ENCODE measurements around the gene SMIM36.
"Not testable (repeated sequence)": the region's sequence is repeated elsewhere in the genome, so short reads cannot be mapped to it uniquely, and the experiment has no call there.

Gene SMIM36

DNA sequence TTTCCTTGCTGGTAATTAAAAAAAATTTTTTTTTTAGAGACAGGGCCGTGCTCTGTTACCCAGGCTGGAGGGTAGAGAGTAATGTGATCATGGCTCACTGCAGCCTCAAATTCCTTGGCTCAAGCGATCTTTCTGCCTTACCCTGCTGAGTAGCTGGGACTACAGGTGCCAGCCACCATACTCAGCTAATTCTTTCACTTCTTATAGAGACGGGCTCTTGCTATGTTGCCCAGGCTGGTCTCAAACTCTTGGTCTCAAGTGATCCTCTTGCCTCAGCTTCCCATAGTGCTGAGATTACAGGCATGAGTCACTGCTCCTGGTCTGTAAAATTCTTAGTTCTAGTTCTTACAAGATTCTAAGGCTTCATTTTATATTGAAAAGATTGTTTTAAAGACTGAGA is 11.1 kb downstream of the SMIM36 start:
- no peak for DNase-seq

DNA sequence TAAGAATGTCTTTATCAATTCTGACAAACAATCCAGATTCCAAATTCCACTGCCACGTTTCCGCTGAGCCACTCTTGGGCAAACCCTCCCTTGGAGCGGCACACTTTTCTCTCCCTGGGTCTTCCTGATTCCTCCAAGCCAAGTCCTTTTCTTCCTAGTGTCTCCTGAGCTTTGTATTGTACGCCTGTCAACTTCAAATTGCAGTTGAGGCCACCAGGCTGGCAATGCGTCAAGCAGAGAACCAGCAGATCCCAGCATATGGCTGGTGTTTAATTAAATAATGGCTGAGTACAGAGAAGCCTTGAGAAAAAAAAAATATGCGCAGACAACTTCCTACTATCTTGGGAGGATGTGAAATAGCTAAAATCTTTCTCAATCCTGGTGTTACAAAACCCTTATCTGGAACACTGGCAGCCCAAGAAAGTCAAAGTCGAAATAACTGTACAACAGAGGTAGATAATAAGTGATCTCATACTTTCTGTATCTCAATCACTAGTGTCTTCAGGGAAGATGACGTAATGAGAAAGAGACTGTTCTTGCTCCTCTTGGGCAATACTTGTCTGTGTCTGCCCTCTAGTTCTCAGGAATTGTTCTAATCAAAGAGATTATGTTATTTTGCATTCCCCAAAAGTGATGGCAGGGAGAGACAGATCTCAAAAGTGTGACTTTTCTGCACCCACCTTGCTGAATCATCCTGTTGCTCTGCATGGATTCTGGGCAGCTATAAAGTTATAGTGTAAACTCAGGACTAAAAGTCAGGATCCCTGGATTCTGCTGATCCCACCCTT is 15.0 kb downstream of the SMIM36 start:
- DNase-seq: no peak

DNA sequence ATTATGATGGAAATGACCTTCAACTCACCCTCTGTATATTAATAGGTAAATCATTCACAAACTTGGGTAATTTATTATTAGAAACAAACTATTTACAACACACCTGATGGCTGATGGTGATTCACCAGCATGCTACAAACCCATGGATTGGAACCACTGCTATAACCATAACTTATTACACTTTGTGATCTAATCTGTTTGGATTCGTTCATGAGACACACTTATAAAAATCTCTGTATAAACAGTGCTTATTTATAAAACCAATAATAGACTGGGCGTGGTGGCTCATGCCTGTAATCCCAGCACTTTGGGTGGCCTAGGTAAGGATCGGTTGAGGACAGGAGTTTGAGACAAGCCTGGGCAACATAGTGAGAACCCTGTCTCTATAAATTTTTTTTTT is 16.0 kb downstream of the SMIM36 start:
- no peak for DNase-seq

DNA sequence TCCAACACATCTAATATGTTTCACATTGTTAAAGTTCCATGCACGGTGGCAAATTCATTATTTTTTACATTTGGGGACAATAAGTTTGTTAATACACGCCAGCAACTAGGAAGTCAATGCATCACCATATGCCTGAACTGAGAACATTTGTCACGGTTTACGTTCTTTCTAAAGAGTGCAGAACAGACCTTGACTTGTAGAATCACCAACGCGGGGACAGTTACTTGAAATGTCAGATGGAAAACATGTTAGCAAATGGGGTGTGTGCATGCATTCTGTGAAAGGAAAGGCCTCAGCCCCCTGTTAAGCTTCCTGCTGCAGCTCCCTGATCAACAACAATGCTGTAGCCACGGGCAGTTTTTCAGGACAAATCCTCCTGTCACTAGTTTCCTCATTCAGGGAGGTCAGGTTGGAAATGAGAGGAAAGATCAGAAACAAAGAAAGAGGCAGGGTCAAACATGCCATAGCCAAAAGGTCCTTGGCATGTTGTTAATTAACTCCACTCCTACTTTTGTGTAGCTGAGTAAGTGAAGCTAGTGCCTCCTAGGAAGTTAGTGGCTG is 18.4 kb downstream of the SMIM36 start:
- no peak for DNase-seq

DNA sequence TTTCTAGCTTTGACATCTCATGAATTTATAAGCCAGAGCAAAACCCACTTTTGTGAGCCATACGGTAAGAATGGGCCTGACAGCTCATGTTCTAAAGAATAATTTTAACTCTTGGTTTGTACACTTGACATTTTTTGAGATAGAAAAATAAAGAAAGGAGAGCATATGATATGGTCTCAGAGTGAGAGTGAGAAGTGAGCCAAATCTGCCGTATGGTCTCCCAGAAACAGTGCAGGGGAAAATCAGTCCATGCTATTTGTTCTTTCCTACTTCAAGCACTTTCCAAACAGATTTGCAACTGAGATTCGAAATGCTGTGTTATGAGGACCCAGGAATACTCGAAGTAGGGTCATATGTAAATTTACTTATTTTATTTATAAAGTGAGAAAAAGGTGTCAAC is 20.9 kb downstream of the SMIM36 start:
- DNase-seq: no peak

DNA sequence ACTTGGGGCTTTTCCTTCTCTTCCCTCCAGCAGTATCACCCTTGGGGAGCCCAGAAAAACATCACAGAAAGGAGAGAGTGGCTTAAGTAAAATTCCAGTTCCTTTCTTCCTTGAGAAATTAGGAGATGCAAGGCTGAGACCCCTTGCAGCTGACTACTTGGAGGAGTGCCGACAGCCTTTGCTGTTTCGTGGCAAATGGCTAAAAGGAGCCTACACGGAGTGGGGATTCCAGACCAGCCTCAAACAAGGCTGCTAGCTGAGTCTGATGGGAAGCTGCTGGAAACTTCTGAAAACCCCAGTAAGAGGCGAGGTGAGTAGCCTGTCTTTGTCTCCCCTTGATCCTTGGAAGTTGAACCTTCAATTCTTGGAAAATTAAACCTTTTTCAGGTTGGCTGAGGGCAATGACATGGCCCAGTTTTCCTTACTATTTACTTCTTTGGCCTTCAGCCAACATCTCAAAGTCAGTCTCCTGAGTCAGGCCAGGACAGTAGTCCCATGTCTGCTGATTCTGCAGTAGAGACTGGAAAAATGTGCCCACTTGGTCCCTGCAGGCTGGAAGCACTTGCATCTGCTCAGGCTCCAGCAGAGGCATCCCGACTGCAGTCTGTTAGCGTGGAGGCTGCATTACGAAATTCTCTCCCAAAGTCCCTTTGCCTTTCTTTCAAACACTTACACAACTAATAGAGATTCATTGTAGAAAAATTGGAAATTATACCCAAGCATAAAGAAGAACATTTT is 23.4 kb downstream of the SMIM36 start:
- DNase-seq: no peak

DNA sequence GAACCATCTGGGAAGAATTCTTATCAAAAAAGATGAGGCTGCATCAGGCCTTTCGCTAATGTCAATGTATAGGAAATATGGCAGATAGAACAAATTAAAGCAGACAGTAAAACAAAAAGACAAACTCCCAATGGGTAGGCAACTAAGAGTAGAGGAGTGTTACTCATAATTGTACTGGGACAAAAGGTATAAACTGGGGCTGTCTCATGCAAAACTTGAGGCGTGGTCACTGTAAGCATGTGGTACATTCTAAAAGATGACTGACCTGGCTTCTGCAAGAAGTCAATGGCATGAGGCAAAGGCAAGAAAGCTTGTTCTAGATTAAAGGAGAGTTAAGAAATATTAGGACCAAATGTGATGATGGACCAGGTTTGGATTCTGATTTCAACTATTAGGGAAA is 26.7 kb downstream of the SMIM36 start:
- DNase-seq: no peak

DNA sequence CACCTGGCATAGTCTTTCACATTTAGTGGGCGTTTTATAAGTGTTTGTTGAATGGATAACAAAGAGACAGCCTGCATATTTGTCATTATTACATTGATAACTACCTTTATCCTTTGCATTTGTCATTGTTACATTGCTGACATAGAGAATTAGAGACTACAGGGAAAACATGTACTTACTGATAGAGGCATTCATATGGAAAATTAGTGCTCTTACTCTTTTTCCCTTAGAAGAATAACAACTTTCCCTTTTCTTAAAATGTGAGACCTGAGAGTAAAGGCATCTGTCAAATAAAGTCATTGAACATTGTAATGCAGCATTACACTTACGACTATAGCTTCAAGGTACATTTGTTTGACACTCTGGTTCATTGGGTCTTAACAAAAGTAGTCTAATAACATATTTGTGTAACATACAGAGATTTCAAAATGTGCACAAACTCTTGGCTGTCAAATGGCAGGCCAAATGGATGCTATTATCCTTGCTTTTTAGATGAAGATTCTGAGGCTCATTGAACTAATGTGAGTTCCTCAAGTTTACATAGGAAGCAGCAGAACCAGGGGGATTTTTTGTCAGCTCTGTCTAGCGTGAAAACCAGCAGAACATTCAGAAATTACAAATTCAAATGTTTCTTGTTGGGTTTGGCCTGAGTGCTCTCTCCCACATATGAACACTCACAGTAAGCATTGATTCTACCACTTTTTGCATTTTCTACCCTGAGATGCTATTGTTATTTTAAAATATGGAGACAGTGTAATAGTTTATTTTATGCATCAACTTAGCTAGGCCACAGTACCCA is 28.5 kb downstream of the SMIM36 start:
- no peak for DNase-seq

DNA sequence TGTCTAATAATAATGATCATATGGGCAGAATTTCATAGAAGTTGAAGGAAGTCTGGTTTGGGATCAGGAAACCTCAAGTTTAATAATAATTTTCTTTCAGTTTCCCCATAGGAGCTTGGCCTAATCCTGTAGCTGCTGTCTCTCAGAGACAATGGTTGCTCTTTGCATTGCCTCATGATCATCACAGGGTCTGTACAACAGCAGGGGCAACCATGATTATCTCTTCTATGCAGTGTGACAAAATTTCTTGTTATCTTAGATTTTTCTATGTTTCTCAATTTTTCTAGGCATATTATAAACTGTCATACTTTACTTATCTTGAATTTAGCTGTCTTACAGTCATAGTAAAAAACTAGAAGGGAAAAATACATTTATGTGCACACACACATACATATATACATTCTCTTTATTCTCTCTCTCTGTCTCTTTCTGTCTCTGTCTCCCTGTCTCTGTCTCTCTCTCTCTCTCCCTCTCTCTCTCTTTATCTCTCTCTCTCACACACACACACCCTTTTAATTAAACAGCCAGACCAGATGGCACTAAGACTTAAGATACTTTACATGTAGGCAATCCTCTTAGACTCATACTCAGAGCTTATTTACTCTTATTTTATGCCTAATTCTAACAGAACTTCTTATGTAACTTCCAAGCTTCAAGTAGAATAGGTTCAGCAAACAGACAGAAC is 30.5 kb downstream of the SMIM36 start:
- no peak for DNase-seq

DNA sequence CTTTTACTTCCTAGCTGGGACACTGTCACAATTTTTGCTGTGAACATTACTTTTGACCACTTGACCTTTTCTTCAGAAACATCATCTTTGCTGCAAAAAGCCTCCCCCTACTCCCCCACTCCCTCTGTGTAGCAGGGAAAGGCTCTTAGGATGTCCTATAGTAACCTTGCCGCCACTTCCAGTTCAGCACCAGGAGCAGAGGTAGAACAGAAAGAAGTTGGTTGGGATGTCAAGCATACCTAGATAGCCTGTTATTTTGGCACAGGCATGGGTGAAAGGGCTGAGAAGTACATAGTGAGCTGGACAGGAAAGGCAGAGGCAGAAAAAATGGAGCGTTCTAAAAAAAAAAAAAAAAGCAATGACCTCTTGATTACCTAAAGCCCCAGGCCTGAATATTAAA is 31.3 kb downstream of the SMIM36 start:
- no peak for DNase-seq

DNA sequence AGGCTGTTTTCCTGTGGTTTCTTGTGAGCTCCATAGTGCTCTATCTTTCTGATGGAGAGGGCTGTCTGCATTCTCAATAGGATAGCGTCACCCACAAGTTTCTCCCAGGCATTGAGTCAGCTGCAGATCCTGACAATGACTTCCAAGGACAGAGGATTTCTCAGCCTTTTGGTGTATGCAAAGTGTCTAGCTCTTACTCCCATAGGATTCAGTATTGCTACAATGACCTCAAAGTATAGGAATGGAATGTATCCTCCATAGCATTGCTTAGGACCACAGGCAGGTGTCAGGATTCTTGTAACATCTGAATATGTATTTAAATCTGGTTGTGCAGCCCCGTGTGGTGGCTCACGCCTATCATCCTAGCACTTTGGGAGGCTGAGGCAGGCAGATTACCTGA is 32.3 kb downstream of the SMIM36 start:
- DNase-seq: no peak

DNA sequence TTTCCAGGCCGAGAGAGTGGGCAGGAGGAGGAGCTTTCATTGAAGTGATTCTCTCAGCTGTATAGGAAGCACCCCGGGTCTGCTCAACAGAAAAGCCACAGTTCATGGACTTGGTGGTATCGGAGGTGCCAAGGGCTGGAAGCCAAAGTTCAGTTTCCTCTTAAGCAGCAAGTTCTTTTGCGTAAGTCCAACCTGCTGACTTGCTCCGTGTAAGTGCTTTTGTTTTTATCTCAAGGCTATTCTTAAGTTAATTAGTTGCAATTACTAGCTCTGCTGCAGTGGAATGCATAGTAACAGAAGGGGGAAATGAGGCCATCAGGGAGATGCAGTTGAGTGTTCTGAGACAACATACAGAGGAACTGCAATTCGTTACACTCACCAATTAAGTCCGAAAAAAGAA is 44.6 kb downstream of the SMIM36 start:
- no peak for DNase-seq

DNA sequence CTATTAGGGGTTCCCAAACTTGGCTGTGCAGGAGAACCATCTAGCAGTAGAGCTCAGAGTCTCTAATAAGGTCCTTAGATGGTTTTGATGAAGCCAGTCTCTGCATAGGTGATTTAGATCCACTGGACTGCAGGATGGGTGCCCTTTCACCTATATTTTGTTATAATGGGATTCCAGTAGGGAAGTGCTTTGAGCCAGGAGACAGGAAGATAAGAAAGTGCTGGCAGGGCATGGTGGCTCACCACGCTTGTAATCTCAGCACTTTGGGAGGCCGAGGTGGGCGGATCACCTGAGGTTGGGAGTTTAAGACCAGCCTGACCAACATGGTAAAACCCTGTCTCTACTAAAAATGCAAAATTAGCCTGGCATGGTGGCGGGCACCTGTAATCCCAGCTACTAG is 45.5 kb downstream of the SMIM36 start:
- DNase-seq: not testable (repeated sequence)

DNA sequence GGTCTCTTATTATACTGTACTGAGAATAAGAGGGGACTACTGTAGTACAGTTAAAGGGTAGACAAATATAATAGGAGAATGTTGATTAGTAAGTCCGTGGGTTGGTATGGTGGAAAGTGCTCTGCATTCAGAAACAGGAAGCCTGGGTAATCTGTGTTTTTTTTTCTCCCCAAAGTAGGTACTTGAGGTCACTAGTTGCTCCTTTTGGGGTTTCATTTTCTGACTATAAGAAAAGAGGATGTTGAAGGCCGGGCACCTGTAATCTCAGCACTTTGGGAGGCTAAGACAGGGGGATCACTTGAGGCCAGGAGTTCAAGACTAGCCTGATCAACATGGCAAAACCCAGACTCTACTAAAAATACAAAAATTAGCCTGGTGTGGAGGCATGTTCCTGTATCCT is 47.7 kb downstream of the SMIM36 start:
- DNase-seq: no peak

DNA sequence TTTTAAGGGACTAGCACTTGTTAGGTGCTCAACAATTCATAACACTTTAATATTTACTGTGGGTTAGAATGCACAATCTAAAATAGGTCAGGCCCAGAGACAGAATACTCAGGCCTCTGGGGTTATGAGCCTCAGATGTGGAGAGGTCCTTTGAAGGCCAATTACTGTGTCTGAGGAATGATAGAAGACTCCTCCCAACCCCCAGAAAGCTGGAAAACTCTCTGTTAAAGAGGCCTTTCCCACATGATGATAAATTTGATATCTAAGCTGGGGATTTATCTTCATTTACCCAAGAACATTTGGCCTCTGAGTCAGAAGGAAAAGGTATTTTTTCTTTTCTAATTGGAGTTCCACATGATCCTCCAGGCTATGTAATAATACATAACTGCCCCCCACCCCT is 48.5 kb downstream of the SMIM36 start:
- no peak for DNase-seq

DNA sequence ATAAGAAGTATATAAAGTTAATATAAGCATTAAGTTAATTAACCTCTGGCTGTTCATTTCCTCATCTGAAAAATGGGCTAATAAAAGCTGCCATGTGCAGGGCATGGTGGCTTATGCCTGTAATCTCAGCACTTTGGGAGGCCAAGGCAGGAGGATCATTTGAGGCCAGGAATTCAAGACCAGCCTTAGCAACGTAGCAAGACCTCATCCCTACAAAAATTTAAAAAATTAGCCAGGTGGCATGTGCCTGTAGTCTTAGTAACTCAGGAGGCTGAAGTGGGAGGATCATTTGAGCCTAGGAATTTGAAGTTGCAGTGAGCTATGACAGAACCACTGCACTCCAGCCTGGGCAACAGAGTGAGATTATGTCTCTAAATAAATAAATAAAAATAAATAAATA is 49.0 kb downstream of the SMIM36 start:
- DNase-seq: no peak

DNA sequence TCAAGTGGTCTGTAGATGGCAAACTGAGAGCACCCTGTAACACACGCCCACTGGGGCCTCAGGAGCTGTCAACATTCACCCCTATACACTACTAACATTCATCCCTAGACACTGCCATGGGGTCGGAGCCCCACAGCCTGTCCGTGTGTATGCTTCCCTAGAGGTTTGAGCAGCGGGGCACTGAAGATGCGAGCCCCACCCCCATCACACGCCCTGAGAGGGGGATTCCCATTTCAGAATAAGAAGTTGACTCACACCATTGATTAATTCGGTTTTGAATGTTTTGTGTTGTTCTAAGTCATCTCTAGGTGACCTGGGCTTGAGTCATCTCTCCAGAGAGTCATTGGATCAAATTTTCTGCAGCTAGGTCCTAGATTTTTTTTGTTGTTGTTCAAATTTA is 52.3 kb downstream of the SMIM36 start:
- DNase-seq: peak; percentile 62

DNA sequence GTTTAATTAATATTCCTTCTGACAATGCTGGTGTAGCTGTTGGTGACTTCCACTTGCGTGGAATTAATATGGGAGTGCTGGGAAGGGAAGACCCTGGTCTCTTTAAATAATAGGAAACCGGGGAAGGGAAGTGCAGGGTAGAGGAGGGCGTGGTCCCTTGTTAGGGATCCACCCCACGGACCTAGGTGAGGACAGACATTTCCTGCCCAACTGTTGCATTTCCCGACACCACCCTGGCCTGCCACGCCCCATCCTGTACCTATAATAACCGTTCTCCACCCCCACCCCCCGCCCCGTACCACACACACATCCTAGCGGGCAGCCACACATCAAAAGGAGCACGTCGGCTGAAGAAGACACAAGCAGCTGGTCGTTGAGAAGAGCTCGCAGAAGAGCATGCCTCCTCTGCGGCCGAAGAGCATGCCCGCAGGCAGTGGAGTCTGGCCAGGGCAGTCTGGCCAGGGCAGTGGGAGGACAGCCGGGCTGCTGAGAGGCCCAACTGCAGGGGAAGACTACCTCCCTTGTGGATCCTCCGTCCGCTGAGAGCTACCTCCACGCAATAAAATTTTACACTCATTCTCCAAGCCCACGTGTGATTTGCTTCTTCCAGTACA is 52.9 kb downstream of the SMIM36 start:
- DNase-seq: no peak

DNA sequence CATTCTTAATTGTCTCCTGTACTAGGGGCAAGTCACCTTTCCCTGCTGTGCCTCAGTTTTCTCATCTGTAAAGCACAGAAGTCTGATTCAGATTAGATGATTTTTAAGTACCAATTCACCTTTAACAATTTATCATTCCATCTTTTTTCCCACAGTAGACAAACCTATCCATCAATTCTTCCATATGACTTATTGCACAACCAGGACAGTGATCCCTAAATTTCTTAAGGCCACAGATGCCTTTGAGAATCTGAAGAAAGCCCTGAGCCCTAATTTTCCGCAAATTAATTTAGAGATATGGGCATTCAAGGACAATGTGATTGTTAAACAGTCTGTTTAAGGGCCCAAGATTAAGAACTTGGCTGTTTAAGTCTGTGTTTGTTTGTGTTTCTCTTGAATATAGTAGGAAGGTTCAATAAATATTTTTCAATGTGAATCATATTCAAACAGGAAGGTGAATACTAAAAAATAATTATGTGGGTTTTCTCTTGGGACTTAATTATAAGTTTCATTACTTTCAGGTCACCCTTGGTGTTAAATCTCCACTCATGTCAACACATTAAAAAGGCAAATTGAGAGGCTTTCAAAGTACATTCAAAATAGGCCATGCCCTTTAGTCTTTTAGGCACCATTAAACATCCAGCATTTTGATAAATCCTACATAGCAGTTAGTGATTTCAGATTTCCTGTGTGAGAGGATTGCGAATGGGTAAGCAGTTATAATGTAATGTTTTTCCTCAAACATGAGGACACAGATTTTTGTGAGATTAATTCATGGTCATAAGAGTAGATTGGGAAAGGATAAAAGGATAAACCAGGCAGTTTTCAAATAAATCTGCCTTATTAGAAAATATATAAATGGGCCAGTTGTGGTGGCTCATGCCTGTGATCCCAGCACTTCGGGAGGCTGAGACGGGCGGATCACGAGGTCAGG is 54.7 kb downstream of the SMIM36 start:
- DNase-seq: no peak

DNA sequence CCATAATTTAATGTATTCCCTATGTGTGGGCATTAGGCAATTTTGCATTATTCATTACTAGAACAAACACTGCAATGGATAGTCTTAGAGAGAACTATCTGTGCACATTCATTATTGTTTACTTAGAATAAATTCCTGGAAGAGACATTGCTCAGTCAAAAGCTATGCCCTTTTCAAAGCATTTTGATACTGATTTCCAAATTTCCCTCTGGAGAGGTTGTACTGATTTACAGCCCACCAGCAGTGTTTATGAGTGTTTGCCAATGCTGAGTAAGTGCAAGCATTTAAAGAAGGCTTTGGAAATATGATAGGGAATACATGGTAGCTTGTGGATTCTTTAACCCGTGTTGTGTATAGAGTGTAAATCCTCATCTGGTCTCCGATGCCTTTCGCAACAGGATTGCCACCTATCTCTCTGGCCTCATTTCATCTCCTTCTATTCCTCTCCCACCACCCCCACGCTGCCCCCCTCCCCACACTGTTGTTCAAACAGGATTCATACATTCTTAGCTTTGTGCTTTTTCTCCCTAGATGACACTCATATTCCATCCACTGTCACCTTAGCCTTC is 56.3 kb downstream of the SMIM36 start:
- DNase-seq: no peak
